Natural killer cell (primary cell): ENCODE measurements around the gene ZBTB8A. TPM values are rescaled to one million over a fixed set of nuclear protein-coding genes. Genes with fewer than 3 reads are reported as not detected.
A peak's percentile ranks its signal among the peaks of the same experiment; 100 is the strongest.

ENCODE experiments used
- ATAC-seq, 3 donors: fragments of 150-1000 bp in 2 of 3; fragments of 200-7000 bp in 1 of 3; cut with Tn5 transposase; 1 replicate in 1 of 3; 2 replicates in 2 of 3; pipeline ENCODE4 v1.10.0; 2021; ENCODE audit warnings: mild to moderate bottlenecking in 2 of 3, moderate library complexity in 2 of 3
- DNase-seq, 2 donors: peaks; one replicate each; pipeline versions ENCODE4 v3.0.0 to v3.0.0-alpha.2; 2013 to 2021; ENCODE audit warnings: mixed read lengths in 1 of 2
- H3K27ac ChIP-seq: one replicate; pipeline ENCODE4 v1.5.1; 2013; ENCODE audit warnings: mild to moderate bottlenecking, low read length
- H3K27me3 ChIP-seq: one replicate; pipeline ENCODE4 v1.6.1; 2013; ENCODE audit warnings: low read length; ENCODE audit not compliant: control insufficient read depth, insufficient read depth
- H3K36me3 ChIP-seq: one replicate; pipeline ENCODE4 v1.6.1; 2013; ENCODE audit warnings: low read length; ENCODE audit not compliant: control insufficient read depth, insufficient read depth
- H3K4me1 ChIP-seq: one replicate; pipeline ENCODE4 v1.6.1; 2013; ENCODE audit warnings: low read length; ENCODE audit not compliant: control insufficient read depth, insufficient read depth
- H3K4me3 ChIP-seq: one replicate; pipeline ENCODE4 v1.5.1; 2013; ENCODE audit warnings: low read length
- H3K9me3 ChIP-seq: one replicate; pipeline ENCODE4 v1.6.1; 2013; ENCODE audit warnings: low read length; ENCODE audit not compliant: control insufficient read depth, insufficient read depth
- H3K27ac Mint-ChIP-seq, 2 donors: one replicate each; pipeline ENCODE4 v1.8.0; 2022; ENCODE audit warnings: mild to moderate bottlenecking in 2 of 2, mixed read lengths in 2 of 2, moderate library complexity in 1 of 2
- H3K27me3 Mint-ChIP-seq, 2 donors: one replicate each; pipeline ENCODE4 v1.8.0; 2022; ENCODE audit warnings: low read depth in 2 of 2, mixed read lengths in 2 of 2
- H3K36me3 Mint-ChIP-seq: one replicate; pipeline ENCODE4 v1.8.0; 2022; ENCODE audit warnings: mixed read lengths
- H3K4me1 Mint-ChIP-seq, 2 donors: one replicate each; pipeline ENCODE4 v1.8.0; 2022; ENCODE audit warnings: mixed read lengths in 2 of 2
- H3K4me3 Mint-ChIP-seq: one replicate; pipeline ENCODE4 v1.8.0; 2022; ENCODE audit warnings: mild to moderate bottlenecking, moderate library complexity, mixed read lengths
- H3K9me3 Mint-ChIP-seq, 2 donors: one replicate each; pipeline ENCODE4 v1.8.0; 2022; ENCODE audit warnings: mixed read lengths in 2 of 2
- CTCF ChIP-seq: fragments of 200-600 bp; IDR thresholded peaks from one replicate; pipeline ENCODE4 v1.8.0; 2022; ENCODE audit warnings: antibody characterized with exemption
- WGBS: methylation state at CpG from one replicate; pipeline ENCODE4 v1.1.7; 2013; ENCODE audit warnings: missing lambda C conversion rate; ENCODE audit not compliant: insufficient coverage; 5-methylcytosine and 5-hydroxymethylcytosine counted together
- intact Hi-C: fragments of 100-400 bp; cut with micrococcal nuclease; formaldehyde crosslinking; loops from one replicate; pipeline ENCODE4 v1.14.2; 2022
- total RNA-seq, 4 donors: library from RNA; stranded (reverse); fragments of 120-200 nt in 1 of 4; gene quantifications; one replicate each; pipeline versions ENCODE4 v1.2.3 to v1.2.4, GENCODE V29; 2013 to 2022

The ZBTB8A gene
- total RNA-seq, 3 donors from 2014 or later (not counting 1 experiment from before 2014, with no cell fraction given), result 0.16 to 0.50 (median 0.33) TPM

GRCh38 chr1:32539584-32540571, 651 bp downstream of the ZBTB8A start:
- ATAC-seq (peak in 2 of 3 donors; percentile 68 to 73), DNase-seq (peak in 1 of 2 donors; percentile 14)
- TF ChIP-seq CTCF, result no peak
- no peak overlapping the region for H3K27ac ChIP-seq
- Mint-ChIP-seq H3K4me1 (peaks cover 6 to 11% of the 10 kb centered on the region in 2 donors), H3K27me3 (peaks cover 35 to 36% of the 10 kb centered on the region in 2 donors), H3K4me3 (peak overlapping the region; percentile 92), H3K36me3 (no peaks in the 10 kb centered on the region), H3K27ac (peak overlapping the region in 1 of 2 donors; percentile 36), H3K9me3 (no peaks in the 10 kb centered on the region)
- intact Hi-C loops, result no loop called here
- peak overlapping the region; percentile 18 for H3K4me3 ChIP-seq
- no peaks in the 10 kb centered on the region for H3K9me3 ChIP-seq
- H3K27me3 ChIP-seq, result peaks cover 33% of the 10 kb centered on the region
- WGBS, result 3% methylated on average over 91 of the region's 102 CpGs
- peaks cover 11% of the 10 kb centered on the region for H3K4me1 ChIP-seq
- H3K36me3 ChIP-seq, result no peaks in the 10 kb centered on the region

- Histone ChIP-seq H3K4me3 (no peak overlapping the region), H3K4me1 (peaks cover 11% of the 10 kb centered on the region), H3K9me3 (no peaks in the 10 kb centered on the region), H3K27ac (no peak overlapping the region), H3K36me3 (no peaks in the 10 kb centered on the region), H3K27me3 (peaks cover 33% of the 10 kb centered on the region)
- ATAC-seq (no peak), DNase-seq (no peak)
- intact Hi-C loops, result no loop called here
- TF ChIP-seq CTCF, result no peak
- WGBS, result 60% methylated on average over 2 of the region's 3 CpGs
- peaks cover 6 to 11% of the 10 kb centered on the region in 2 donors for H3K4me1 Mint-ChIP-seq
- H3K27ac Mint-ChIP-seq, result no peak overlapping the region
- H3K9me3 Mint-ChIP-seq, result no peaks in the 10 kb centered on the region
- H3K36me3 Mint-ChIP-seq, result no peaks in the 10 kb centered on the region
- peaks cover 29 to 32% of the 10 kb centered on the region in 2 donors for H3K27me3 Mint-ChIP-seq
- peak overlapping the region; percentile 92 for H3K4me3 Mint-ChIP-seq
Observed at GRCh38 chr1:32540605-32541004, 1.4 kb downstream of the ZBTB8A start.

- H3K27ac ChIP-seq, result no peak overlapping the region
- DNase-seq (no peak), ATAC-seq (no peak)
- TF ChIP-seq CTCF, result no peak
- Mint-ChIP-seq H3K9me3 (no peaks in the 10 kb centered on the region), H3K4me3 (peak overlapping the region; percentile 30), H3K27ac (no peak overlapping the region), H3K36me3 (no peaks in the 10 kb centered on the region), H3K4me1 (peaks cover 6 to 11% of the 10 kb centered on the region in 2 donors), H3K27me3 (peaks cover 24 to 31% of the 10 kb centered on the region in 2 donors)
- H3K4me1 ChIP-seq, result peaks cover 11% of the 10 kb centered on the region
- H3K27me3 ChIP-seq, result peaks cover 33% of the 10 kb centered on the region
- no peaks in the 10 kb centered on the region for H3K9me3 ChIP-seq
- H3K4me3 ChIP-seq, result no peak overlapping the region
- no peaks in the 10 kb centered on the region for H3K36me3 ChIP-seq
- 86% methylated on average over 2 of the region's 2 CpGs for WGBS
- intact Hi-C loops, result no loop called here
Observed at GRCh38 chr1:32541064-32541566, 1.9 kb downstream of the ZBTB8A start.
